Mucosa of stomach (tissue), 1 donor: ENCODE results near the gene ITGB2.

Experiments used
- H3K27me3 ChIP-seq: one replicate; pipeline ENCODE4 v1.7.0; 2013; ENCODE audit warnings: mild to moderate bottlenecking, low read length; ENCODE audit not compliant: control insufficient read depth, insufficient read depth
- H3K36me3 ChIP-seq: one replicate; pipeline ENCODE4 v1.7.0; 2013; ENCODE audit warnings: low read length; ENCODE audit not compliant: control insufficient read depth, insufficient read depth
- H3K4me1 ChIP-seq: one replicate; pipeline ENCODE4 v1.7.0; 2013; ENCODE audit warnings: mild to moderate bottlenecking, low read length; ENCODE audit not compliant: control insufficient read depth, insufficient read depth
- H3K4me3 ChIP-seq: one replicate; pipeline ENCODE4 v1.7.0; 2013; ENCODE audit warnings: low read length
- H3K9ac ChIP-seq: one replicate; pipeline ENCODE4 v1.7.0; 2013; ENCODE audit warnings: mild to moderate bottlenecking, low read length, moderate library complexity
- H3K9me3 ChIP-seq: one replicate; pipeline ENCODE4 v1.7.0; 2013; ENCODE audit warnings: mild to moderate bottlenecking, low read length, moderate library complexity; ENCODE audit not compliant: control insufficient read depth
- donor health status: Pancreatic carcinoma.

Gene ITGB2

GRCh38 chr21:44838039-44838895, 82.4 kb downstream of the ITGB2 start:
- Histone ChIP-seq H3K9me3 (no peaks in the 10 kb centered on the region), H3K4me3 (no peak overlapping the region), H3K27me3 (peaks cover 19% of the 10 kb centered on the region), H3K36me3 (no peaks in the 10 kb centered on the region), H3K9ac (no peak overlapping the region), H3K4me1 (peaks cover 26% of the 10 kb centered on the region)

- no peak overlapping the region for H3K9ac ChIP-seq
- H3K4me1 ChIP-seq: peaks cover 26% of the 10 kb centered on the region
- no peak overlapping the region for H3K4me3 ChIP-seq
- H3K9me3 ChIP-seq: no peaks in the 10 kb centered on the region
- peaks cover 12% of the 10 kb centered on the region for H3K27me3 ChIP-seq
- no peaks in the 10 kb centered on the region for H3K36me3 ChIP-seq
Measured at GRCh38 chr21:44837537-44837936, 83.2 kb downstream of the ITGB2 start.

- H3K9ac ChIP-seq: no peak overlapping the region
- H3K36me3 ChIP-seq: no peaks in the 10 kb centered on the region
- peaks cover 26% of the 10 kb centered on the region for H3K4me1 ChIP-seq
- H3K9me3 ChIP-seq: no peaks in the 10 kb centered on the region
- peaks cover 11% of the 10 kb centered on the region for H3K27me3 ChIP-seq
- H3K4me3 ChIP-seq: no peak overlapping the region
Measured at GRCh38 chr21:44836666-44837471, 83.8 kb downstream of the ITGB2 start.

GRCh38 chr21:44836349-44836665, 84.4 kb downstream of the ITGB2 start:
- H3K4me3 ChIP-seq: no peak overlapping the region
- peaks cover 26% of the 10 kb centered on the region for H3K4me1 ChIP-seq
- H3K36me3 ChIP-seq: no peaks in the 10 kb centered on the region
- H3K9me3 ChIP-seq: no peaks in the 10 kb centered on the region
- H3K27me3 ChIP-seq: peaks cover 5% of the 10 kb centered on the region
- no peak overlapping the region for H3K9ac ChIP-seq
